Lower leg skin (tissue), 3 donors: ENCODE results near the gene MAGOH.

Experiments used
- POLR2A ChIP-seq, 2 donors: fragments of 450-650 bp; IDR thresholded peaks; one replicate each; pipeline ENCODE4 v1.6.1; 2016 to 2017; ENCODE audit warnings: antibody characterized with exemption in 2 of 2, mild to moderate bottlenecking in 1 of 2, moderate library complexity in 1 of 2
- TF ChIP-seq, protein P1 (sequence below), 3 donors: fragments of 450-650 bp; IDR thresholded peaks; one replicate each; pipeline ENCODE4 v1.5.1; 2016; ENCODE audit warnings: antibody characterized with exemption in 3 of 3, mild to moderate bottlenecking in 3 of 3, moderate library complexity in 2 of 3

DNA sequence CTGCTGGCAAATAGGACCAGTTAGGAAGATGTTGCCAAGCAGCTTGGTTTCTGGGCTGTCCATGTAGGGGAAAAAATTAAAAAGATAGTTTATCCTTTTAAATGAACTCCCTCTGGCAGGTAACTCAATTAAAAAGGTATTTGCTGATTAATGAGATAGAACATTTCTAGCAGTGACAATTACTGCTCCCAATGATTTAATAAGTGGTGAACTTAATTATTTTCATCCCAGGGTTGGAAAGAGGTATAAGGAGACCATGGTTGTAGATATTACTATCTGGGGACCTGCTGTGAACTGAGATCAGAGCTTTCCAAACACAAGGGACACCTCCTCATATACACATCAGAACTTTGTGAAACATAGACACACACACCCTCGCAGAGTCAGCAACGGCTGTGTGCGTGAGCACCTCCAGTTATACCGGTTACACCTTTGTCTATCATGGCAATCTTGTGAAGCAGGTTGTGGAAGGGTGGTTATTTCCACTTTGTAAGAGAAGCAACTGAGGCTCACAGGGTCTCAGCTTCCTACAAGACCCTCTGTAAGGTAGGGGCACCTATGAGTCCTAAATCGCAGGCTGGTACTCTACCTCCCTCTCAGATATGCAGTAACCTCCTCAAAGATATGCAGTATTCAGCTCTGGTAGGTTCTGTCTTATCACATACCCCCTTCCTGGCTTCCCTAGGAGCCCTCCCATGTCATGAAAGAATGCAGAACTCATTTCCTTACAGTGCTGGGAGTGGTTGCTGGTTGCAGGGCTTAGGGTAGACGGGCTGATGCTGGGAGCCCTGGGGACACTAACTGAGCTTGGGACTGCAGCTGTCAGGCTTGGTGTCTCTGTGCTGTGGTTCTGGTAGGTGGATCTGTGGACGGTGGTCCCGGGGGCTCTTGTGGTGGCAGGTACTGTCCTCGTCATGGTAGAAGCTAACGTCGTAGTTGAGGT is 18.5 kb upstream of the MAGOH start:
- TF ChIP-seq, protein P1, sequence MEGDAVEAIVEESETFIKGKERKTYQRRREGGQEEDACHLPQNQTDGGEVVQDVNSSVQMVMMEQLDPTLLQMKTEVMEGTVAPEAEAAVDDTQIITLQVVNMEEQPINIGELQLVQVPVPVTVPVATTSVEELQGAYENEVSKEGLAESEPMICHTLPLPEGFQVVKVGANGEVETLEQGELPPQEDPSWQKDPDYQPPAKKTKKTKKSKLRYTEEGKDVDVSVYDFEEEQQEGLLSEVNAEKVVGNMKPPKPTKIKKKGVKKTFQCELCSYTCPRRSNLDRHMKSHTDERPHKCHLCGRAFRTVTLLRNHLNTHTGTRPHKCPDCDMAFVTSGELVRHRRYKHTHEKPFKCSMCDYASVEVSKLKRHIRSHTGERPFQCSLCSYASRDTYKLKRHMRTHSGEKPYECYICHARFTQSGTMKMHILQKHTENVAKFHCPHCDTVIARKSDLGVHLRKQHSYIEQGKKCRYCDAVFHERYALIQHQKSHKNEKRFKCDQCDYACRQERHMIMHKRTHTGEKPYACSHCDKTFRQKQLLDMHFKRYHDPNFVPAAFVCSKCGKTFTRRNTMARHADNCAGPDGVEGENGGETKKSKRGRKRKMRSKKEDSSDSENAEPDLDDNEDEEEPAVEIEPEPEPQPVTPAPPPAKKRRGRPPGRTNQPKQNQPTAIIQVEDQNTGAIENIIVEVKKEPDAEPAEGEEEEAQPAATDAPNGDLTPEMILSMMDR (IDR thresholded peaks at IDR 0.05), result no peak
- TF ChIP-seq POLR2A (IDR thresholded peaks at IDR 0.05), result no peak
